Measurements from ENCODE around the gene SEMA6C. TPM values are rescaled to one million over a fixed set of nuclear protein-coding genes. Genes with fewer than 3 reads are reported as not detected.

The SEMA6C gene
- polyA plus RNA-seq, 3 donors: 0.39 to 1.4 (median 0.97) TPM

DNA sequence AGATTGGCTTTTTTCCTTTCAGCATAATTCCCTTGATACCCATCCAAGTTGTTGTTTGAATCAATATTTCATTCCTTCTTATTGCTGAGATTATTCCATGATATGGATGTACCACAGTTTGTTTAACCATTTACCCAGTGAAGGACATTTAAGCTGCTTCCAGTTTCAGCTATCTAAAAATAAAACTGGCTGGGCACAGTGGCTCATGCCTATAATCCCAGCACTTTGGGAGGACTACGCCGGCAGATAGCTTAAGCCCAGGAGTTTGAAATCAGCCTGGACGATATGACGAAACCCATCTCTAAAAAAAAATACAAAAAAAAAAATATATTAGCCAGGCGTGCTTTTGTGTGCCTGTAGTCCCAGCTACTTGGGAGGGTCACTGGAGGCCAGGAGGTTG lies 32.6 kb downstream of the SEMA6C start:
- no CpG with 5 or more reads among the region's 5 CpGs for WGBS (ENCODE audit: insufficient coverage)
- H3K4me1 ChIP-seq (ENCODE audit: control insufficient read depth in 1 of 2, insufficient read depth in 2 of 2, low read length in 2 of 2): no peaks in the 10 kb centered on the region
- H3K4me2 ChIP-seq (replicated peaks; ENCODE audit: extremely low read depth, low read length, poor library complexity, severe bottlenecking): no peak overlapping the region
- Mint-ChIP-seq H3K27ac (no peak overlapping the region), H3K9me3 (no peaks in the 10 kb centered on the region), H3K4me1 (no peaks in the 10 kb centered on the region), H3K27me3 (ENCODE audit: low read depth in 3 of 3) (peaks cover 0 to 2% (median 0%) of the 10 kb centered on the region in 3 donors), H3K36me3 (peaks cover 28 to 57% of the 10 kb centered on the region in 2 donors), H3K4me3 (no peak overlapping the region)
- DNase-seq: no peak
- no peak overlapping the region for H3K4me3 ChIP-seq (replicated peaks in 1 of 3; ENCODE audit: low read depth in 2 of 3, low read length in 3 of 3)
- H3K27me3 ChIP-seq (ENCODE audit: control insufficient read depth in 2 of 2, insufficient read depth in 2 of 2, low read length in 2 of 2): no peaks in the 10 kb centered on the region
- H2AFZ ChIP-seq (ENCODE audit: insufficient read depth, low read depth, low read length, poor library complexity, severe bottlenecking): no peak overlapping the region
- H3K27ac ChIP-seq (ENCODE audit: low read depth in 1 of 2, low read length in 2 of 2): no peak overlapping the region
- TF ChIP-seq, protein P1, sequence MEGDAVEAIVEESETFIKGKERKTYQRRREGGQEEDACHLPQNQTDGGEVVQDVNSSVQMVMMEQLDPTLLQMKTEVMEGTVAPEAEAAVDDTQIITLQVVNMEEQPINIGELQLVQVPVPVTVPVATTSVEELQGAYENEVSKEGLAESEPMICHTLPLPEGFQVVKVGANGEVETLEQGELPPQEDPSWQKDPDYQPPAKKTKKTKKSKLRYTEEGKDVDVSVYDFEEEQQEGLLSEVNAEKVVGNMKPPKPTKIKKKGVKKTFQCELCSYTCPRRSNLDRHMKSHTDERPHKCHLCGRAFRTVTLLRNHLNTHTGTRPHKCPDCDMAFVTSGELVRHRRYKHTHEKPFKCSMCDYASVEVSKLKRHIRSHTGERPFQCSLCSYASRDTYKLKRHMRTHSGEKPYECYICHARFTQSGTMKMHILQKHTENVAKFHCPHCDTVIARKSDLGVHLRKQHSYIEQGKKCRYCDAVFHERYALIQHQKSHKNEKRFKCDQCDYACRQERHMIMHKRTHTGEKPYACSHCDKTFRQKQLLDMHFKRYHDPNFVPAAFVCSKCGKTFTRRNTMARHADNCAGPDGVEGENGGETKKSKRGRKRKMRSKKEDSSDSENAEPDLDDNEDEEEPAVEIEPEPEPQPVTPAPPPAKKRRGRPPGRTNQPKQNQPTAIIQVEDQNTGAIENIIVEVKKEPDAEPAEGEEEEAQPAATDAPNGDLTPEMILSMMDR (IDR thresholded peaks at IDR 0.05): no peak
- H3K79me2 ChIP-seq (ENCODE audit: insufficient read depth, low read length): no peaks in the 10 kb centered on the region
- H3K9me3 ChIP-seq (replicated peaks in 1 of 2; ENCODE audit: control insufficient read depth in 1 of 2, insufficient read depth in 1 of 2, low read length in 2 of 2): no peaks in the 10 kb centered on the region
- peaks cover 12 to 30% of the 10 kb centered on the region in 2 donors for H3K36me3 ChIP-seq (replicated peaks in 1 of 2; ENCODE audit: control insufficient read depth in 1 of 2, insufficient read depth in 2 of 2, low read length in 2 of 2)
- intact Hi-C loops (cut with micrococcal nuclease): no loop called here
- no peak overlapping the region for H3K9ac ChIP-seq (ENCODE audit: insufficient read depth, low read length, poor library complexity, severe bottlenecking)
- H4K20me1 ChIP-seq (ENCODE audit: insufficient read depth, low read length): no peaks in the 10 kb centered on the region

DNA sequence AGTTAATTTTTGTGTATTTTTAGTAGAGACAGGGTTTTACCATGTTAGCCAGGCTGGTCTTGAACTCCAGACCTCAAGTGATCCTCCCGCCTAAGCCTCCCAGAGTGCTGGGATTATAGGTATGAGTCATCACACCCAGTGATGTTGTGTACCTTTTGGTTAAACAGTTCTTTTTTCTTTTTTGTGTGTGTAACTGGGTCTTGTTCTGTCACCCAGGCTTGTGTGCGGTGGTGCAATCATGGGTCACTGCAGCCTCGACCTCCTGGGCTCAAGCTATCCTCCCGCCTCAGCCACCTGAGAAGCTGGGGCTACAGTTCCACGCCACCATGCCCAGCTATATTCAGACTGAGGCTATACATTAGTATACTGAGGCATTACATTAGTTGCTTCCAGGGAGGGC lies 38.1 kb downstream of the SEMA6C start:
- Histone ChIP-seq H3K9ac (ENCODE audit: insufficient read depth, low read length, poor library complexity, severe bottlenecking) (no peak overlapping the region), H3K27me3 (ENCODE audit: control insufficient read depth in 2 of 2, insufficient read depth in 2 of 2, low read length in 2 of 2) (no peaks in the 10 kb centered on the region), H3K4me1 (ENCODE audit: control insufficient read depth in 1 of 2, insufficient read depth in 2 of 2, low read length in 2 of 2) (no peaks in the 10 kb centered on the region), H4K20me1 (ENCODE audit: insufficient read depth, low read length) (no peaks in the 10 kb centered on the region), H3K9me3 (replicated peaks in 1 of 2; ENCODE audit: control insufficient read depth in 1 of 2, insufficient read depth in 1 of 2, low read length in 2 of 2) (no peaks in the 10 kb centered on the region), H3K79me2 (ENCODE audit: insufficient read depth, low read length) (no peaks in the 10 kb centered on the region), H3K4me3 (replicated peaks in 1 of 3; ENCODE audit: low read depth in 2 of 3, low read length in 3 of 3) (no peak overlapping the region), H3K27ac (ENCODE audit: low read depth in 1 of 2, low read length in 2 of 2) (no peak overlapping the region), H3K36me3 (replicated peaks in 1 of 2; ENCODE audit: control insufficient read depth in 1 of 2, insufficient read depth in 2 of 2, low read length in 2 of 2) (peaks cover 10 to 35% of the 10 kb centered on the region in 2 donors), H2AFZ (ENCODE audit: insufficient read depth, low read depth, low read length, poor library complexity, severe bottlenecking) (no peak overlapping the region), H3K4me2 (replicated peaks; ENCODE audit: extremely low read depth, low read length, poor library complexity, severe bottlenecking) (no peak overlapping the region)
- Mint-ChIP-seq H3K27me3 (ENCODE audit: low read depth in 3 of 3) (peaks cover 0 to 3% (median 0%) of the 10 kb centered on the region in 3 donors), H3K27ac (peak overlapping the region in 1 of 7 donors; percentile 30), H3K9me3 (no peaks in the 10 kb centered on the region), H3K4me3 (no peak overlapping the region), H3K36me3 (peaks cover 34 to 67% of the 10 kb centered on the region in 2 donors), H3K4me1 (no peaks in the 10 kb centered on the region)
- TF ChIP-seq, protein P1 (IDR thresholded peaks at IDR 0.05): no peak
- 93% methylated on average over 3 of the region's 5 CpGs for WGBS (ENCODE audit: insufficient coverage)
- DNase-seq: no peak
- intact Hi-C loops (cut with micrococcal nuclease): loop anchor here in 1 of 2 donors (10.0 kb wide), 1 partner anchor 116 kb away; no protein-coding TSS in a partner anchor

All from CD14-positive monocyte (primary cell).